Aorta (tissue), 5 donors: Measurements from ENCODE around the gene SEPHS1. TPM values are rescaled to one million over a fixed set of nuclear protein-coding genes. Genes with fewer than 3 reads are reported as not detected.

ENCODE experiments used
- ATAC-seq: fragments of 200-7000 bp; cut with Tn5 transposase; one replicate; pipeline ENCODE4 v1.9.1; 2022; ENCODE audit warnings: moderate library complexity; ENCODE audit not compliant: low FRiP score
- DNase-seq, 2 donors: peaks; one replicate each; pipeline ENCODE4 v3.0.0-alpha.2; 2020
- H3K27ac ChIP-seq, 2 donors: one replicate each; pipeline ENCODE4 v1.5.1; 2013; ENCODE audit warnings: low read length in 2 of 2, mild to moderate bottlenecking in 2 of 2, moderate library complexity in 2 of 2, control low read depth in 1 of 2, inconsistent platforms in 1 of 2, low read depth in 1 of 2
- H3K27me3 ChIP-seq, 2 donors: one replicate each; pipeline ENCODE4 v1.6.1; 2013; ENCODE audit warnings: control low read depth in 1 of 2, low read length in 1 of 2, mild to moderate bottlenecking in 1 of 2, moderate library complexity in 1 of 2; ENCODE audit not compliant: insufficient read depth in 2 of 2, control insufficient read depth in 1 of 2
- H3K36me3 ChIP-seq, 2 donors: one replicate each; pipeline ENCODE4 v1.6.1; 2013; ENCODE audit warnings: control low read depth in 1 of 2, low read length in 1 of 2, mild to moderate bottlenecking in 1 of 2; ENCODE audit not compliant: insufficient read depth in 2 of 2, control insufficient read depth in 1 of 2
- H3K4me1 ChIP-seq, 2 donors: one replicate each; pipeline ENCODE4 v1.6.1; 2013; ENCODE audit warnings: low read length in 2 of 2, control low read depth in 1 of 2, mild to moderate bottlenecking in 1 of 2, moderate library complexity in 1 of 2; ENCODE audit not compliant: insufficient read depth in 2 of 2, control insufficient read depth in 1 of 2
- H3K4me3 ChIP-seq, 2 donors: one replicate each; pipeline ENCODE4 v1.5.1; 2013; ENCODE audit warnings: low read length in 2 of 2, control low read depth in 1 of 2, mild to moderate bottlenecking in 1 of 2
- H3K9me3 ChIP-seq: one replicate; pipeline ENCODE4 v1.6.1; 2013; ENCODE audit warnings: mild to moderate bottlenecking, low read length; ENCODE audit not compliant: control insufficient read depth
- WGBS, 2 donors: extraction: QIAGEN DNeasy Blood & Tissue Kit; methylation state at CpG; one replicate each; pipeline ENCODE4 v1.1.7; 2013; 5-methylcytosine and 5-hydroxymethylcytosine counted together
- intact Hi-C, 2 donors: fragments of 100-400 bp; cut with DNase I; formaldehyde crosslinking; loops; one replicate each; pipeline versions ENCODE4 v1.14.2 to v1.15.0; 2022
- polyA plus RNA-seq, 2 donors: library from polyadenylated mRNA; stranded (reverse); fragments of 200-250 nt; gene quantifications; one replicate each; pipeline ENCODE4 v1.2.3, GENCODE V29; 2013
- total RNA-seq, 2 donors: library from RNA; stranded (reverse); fragmentation: NEBNext Ultra II Directional; extraction: Animal tissue kit (Norgen Biotek cat#: 25700); gene quantifications; one replicate each; pipeline ENCODE4 v1.2.1, GENCODE V29; 2021
- donor health status: healthy with polysubstance abuse.
- donor health status: Bipolar disorder and iron deficiency.
- donor health status: DM: no; HTN: no; CAD: no.
- donor health status: DM: no; HTN: no; CAD: no.
- donor health status: DM: yes; HTN: yes; CAD: no.

Gene SEPHS1
- total and polyA plus RNA-seq, 4 donors, result 30.0 to 38.1 (median 34.7) TPM

GRCh38 chr10:13371897-13372470, 23.9 kb upstream of the SEPHS1 start:
- Histone ChIP-seq H3K9me3 (no peaks in the 10 kb centered on the region), H3K36me3 (no peaks in the 10 kb centered on the region), H3K4me1 (no peaks in the 10 kb centered on the region), H3K4me3 (no peak overlapping the region), H3K27me3 (no peaks in the 10 kb centered on the region), H3K27ac (no peak overlapping the region)
- 24 to 30% methylated on average over 6 of the region's 6 CpGs for WGBS, 2 donors
- intact Hi-C loops, result loop anchor here in 1 of 2 donors (2.0 to 5.0 kb wide), 2 partner anchors 70 to 165 kb away; no protein-coding TSS in a partner anchor
- ATAC-seq (peak; percentile 87), DNase-seq (peak in 1 of 2 donors; percentile 72)

- WGBS, 2 donors, result 80 to 88% methylated on average over 4 of the region's 4 CpGs
- intact Hi-C loops, result no loop called here
- Histone ChIP-seq H3K27ac (no peak overlapping the region), H3K4me3 (no peak overlapping the region), H3K27me3 (no peaks in the 10 kb centered on the region), H3K9me3 (no peaks in the 10 kb centered on the region), H3K4me1 (no peaks in the 10 kb centered on the region), H3K36me3 (no peaks in the 10 kb centered on the region)
- ATAC-seq (no peak), DNase-seq (no peak)
Observed at GRCh38 chr10:13366891-13367290, 18.8 kb upstream of the SEPHS1 start.

- ATAC-seq (no peak), DNase-seq (no peak)
- 64 to 72% methylated on average over 6 of the region's 6 CpGs for WGBS, 2 donors
- intact Hi-C loops, result no loop called here
- no peaks in the 10 kb centered on the region for H3K4me1 ChIP-seq
- H3K27me3 ChIP-seq, result no peaks in the 10 kb centered on the region
- H3K9me3 ChIP-seq, result no peaks in the 10 kb centered on the region
- H3K4me3 ChIP-seq, result no peak overlapping the region
- no peaks in the 10 kb centered on the region for H3K36me3 ChIP-seq
- no peak overlapping the region for H3K27ac ChIP-seq
Observed at GRCh38 chr10:13365831-13366230, 17.7 kb upstream of the SEPHS1 start.

GRCh38 chr10:13365243-13365642, 17.1 kb upstream of the SEPHS1 start:
- no peaks in the 10 kb centered on the region for H3K4me1 ChIP-seq
- 77 to 79% methylated on average over 5 of the region's 5 CpGs for WGBS, 2 donors
- no peak for DNase-seq
- H3K9me3 ChIP-seq, result no peaks in the 10 kb centered on the region
- intact Hi-C loops, result no loop called here
- H3K27ac ChIP-seq, result no peak overlapping the region
- ATAC-seq, result no peak
- H3K27me3 ChIP-seq, result no peaks in the 10 kb centered on the region
- no peaks in the 10 kb centered on the region for H3K36me3 ChIP-seq
- H3K4me3 ChIP-seq, result no peak overlapping the region

GRCh38 chr10:13360587-13360986, 12.5 kb upstream of the SEPHS1 start:
- Histone ChIP-seq H3K9me3 (no peaks in the 10 kb centered on the region), H3K27ac (no peak overlapping the region), H3K36me3 (no peaks in the 10 kb centered on the region), H3K27me3 (no peaks in the 10 kb centered on the region), H3K4me3 (no peak overlapping the region), H3K4me1 (no peaks in the 10 kb centered on the region)
- no peak for ATAC-seq
- no peak for DNase-seq
- WGBS, 2 donors, result 66 to 71% methylated on average over 7 of the region's 7 CpGs
- intact Hi-C loops, result no loop called here

GRCh38 chr10:13356392-13356791, 8.3 kb upstream of the SEPHS1 start:
- WGBS, 2 donors, result 48 to 55% methylated on average over 4 of the region's 4 CpGs
- H3K36me3 ChIP-seq, result no peaks in the 10 kb centered on the region
- ATAC-seq, result no peak

GRCh38 chr10:13354783-13355182, 6.7 kb upstream of the SEPHS1 start:
- ATAC-seq (no peak), DNase-seq (no peak)
- intact Hi-C loops, result no loop called here
- H3K4me1 ChIP-seq, result no peaks in the 10 kb centered on the region
- WGBS, 2 donors, result 85 to 88% methylated on average over 7 of the region's 7 CpGs
- no peak overlapping the region for H3K4me3 ChIP-seq
- no peaks in the 10 kb centered on the region for H3K9me3 ChIP-seq
- H3K27ac ChIP-seq, result no peak overlapping the region
- H3K27me3 ChIP-seq, result no peaks in the 10 kb centered on the region
- no peaks in the 10 kb centered on the region for H3K36me3 ChIP-seq

More at GRCh38 chr10:13356392-13356791, 8.3 kb upstream of the SEPHS1 start:
- Histone ChIP-seq H3K4me3 (no peak overlapping the region), H3K9me3 (no peaks in the 10 kb centered on the region), H3K27ac (no peak overlapping the region), H3K4me1 (no peaks in the 10 kb centered on the region), H3K27me3 (no peaks in the 10 kb centered on the region)
- intact Hi-C loops, result no loop called here
- DNase-seq, result no peak

GRCh38 chr10:13352519-13352918, 4.4 kb upstream of the SEPHS1 start:
- Histone ChIP-seq H3K36me3 (no peaks in the 10 kb centered on the region), H3K9me3 (no peaks in the 10 kb centered on the region), H3K4me3 (no peak overlapping the region), H3K4me1 (no peaks in the 10 kb centered on the region), H3K27me3 (no peaks in the 10 kb centered on the region), H3K27ac (no peak overlapping the region)
- WGBS, 2 donors, result 43 to 57% methylated on average over 3 of the region's 3 CpGs
- ATAC-seq, result no peak
- intact Hi-C loops, result no loop called here
- no peak for DNase-seq

GRCh38 chr10:13351340-13351915, 3.3 kb upstream of the SEPHS1 start:
- ATAC-seq (no peak), DNase-seq (no peak)
- H3K4me1 ChIP-seq, result no peaks in the 10 kb centered on the region
- intact Hi-C loops, result no loop called here
- no peak overlapping the region for H3K4me3 ChIP-seq
- H3K9me3 ChIP-seq, result no peaks in the 10 kb centered on the region
- H3K27ac ChIP-seq, result no peak overlapping the region
- no peaks in the 10 kb centered on the region for H3K36me3 ChIP-seq
- no peaks in the 10 kb centered on the region for H3K27me3 ChIP-seq
- 26 to 29% methylated on average over 11 of the region's 11 CpGs for WGBS, 2 donors
